ENCODE measurements around the gene PLLP.

PLLP gene, protein sequence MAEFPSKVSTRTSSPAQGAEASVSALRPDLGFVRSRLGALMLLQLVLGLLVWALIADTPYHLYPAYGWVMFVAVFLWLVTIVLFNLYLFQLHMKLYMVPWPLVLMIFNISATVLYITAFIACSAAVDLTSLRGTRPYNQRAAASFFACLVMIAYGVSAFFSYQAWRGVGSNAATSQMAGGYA

DNA sequence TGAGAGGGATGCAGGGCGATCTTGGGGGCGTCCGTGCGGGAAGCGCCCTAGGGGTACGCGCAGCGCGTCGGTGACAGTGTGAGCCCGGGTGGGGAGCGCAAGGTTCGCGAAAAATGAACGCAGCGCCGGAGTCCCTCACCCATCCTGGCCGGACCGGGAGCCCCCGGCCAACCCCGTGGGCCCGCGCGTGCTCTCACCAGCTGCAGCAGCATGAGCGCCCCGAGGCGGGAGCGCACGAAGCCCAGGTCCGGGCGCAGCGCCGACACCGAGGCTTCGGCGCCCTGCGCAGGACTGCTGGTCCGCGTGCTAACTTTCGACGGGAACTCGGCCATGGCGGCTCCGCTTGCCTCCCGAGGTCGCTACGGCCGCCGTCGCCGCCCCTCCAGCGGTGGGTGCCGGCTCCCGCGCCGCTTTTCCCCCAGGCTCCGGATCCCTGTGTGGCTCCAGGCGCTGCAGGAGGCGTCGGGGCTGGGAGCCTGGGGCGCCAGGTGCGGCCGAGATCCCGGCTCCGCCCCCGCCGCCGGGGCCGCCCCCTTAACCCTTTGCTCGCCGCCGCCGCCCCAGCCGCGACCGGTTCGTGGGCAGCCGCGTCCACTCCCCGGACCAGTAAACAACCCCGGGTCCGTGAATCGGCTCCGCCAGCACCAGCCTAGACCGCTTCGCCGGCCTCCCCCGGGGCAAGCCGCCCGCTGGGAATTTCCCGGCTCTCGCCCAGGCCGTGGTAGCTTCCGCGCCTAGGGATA, at the start of gene PLLP:
PLLP (minus strand) TSS at position 464 of the 743 bp plus-strand sequence; CDS start at position 332, 132 bp downstream.
- peak; percentile 69 for DNase-seq (ENCODE audit: low spot score)

DNA sequence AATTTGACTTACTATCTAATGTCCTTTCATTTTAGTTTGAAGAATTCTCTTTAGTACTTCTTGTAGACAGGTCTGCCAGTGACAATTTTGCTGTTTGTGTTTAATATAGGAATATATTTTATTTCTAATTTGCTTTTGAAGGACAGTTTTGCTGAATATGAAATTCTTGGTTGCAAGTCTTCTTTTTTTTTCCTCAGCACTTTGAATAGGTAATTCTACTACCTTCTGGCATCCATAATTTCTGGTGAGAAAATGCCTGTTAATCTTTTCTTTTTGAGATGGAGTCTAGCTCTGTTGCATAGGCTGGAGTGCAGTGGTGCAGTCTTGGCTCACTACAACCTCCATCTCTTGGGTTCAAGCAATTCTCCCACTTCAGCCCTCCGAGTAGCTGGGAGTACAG, 48.9 kb upstream of the PLLP start:
- no peak for DNase-seq (ENCODE audit: low spot score)

DNA sequence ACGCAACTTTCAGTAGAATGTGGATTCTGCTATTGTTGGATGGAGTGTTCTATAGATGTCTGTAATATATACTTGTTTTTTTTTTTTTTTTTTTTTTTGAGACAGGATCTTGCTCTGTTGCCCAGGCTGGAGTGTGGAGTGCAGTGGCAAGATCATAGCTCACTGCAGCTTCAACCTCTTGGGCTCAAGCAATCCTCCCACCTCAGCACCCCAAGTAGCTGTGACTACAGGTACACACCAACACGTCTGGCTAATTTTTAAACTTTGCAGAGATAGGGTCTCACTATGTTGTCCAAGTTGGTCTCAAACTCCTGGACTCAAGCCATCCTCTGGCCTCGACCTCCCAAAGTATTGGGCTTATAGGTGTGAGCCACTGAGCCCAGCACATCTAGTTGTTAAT, 46.9 kb upstream of the PLLP start:
- DNase-seq (ENCODE audit: low spot score) = no peak

DNA sequence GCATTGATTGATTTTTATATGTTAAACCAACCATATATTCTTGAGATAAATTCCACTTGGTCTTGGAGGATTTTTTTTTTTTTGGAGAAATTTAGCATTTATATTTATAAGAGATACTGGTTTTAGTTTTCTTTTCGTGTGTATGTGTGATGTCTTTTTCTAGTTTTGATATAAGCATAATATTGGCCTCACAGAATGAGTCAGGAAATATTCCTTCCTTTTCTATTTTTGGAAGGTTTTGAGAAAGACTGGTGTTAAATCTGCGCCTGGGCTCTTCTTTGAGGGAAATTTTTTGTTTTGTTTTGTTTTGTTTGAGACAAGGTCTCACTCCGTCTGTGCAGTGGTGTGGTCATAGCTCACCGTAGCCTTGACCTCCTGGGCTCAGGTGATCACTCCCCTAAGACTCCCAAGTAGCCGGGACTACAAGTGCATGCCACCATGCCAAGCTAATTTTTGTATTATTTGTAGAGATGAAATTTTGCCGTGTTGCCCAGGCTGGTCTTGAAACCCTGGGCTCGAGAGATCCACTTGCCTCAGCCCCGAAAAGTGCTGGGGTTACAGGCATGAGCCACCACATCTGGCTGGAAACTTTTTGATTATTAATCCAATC, 45.4 kb upstream of the PLLP start:
- no peak for DNase-seq (ENCODE audit: low spot score)

DNA sequence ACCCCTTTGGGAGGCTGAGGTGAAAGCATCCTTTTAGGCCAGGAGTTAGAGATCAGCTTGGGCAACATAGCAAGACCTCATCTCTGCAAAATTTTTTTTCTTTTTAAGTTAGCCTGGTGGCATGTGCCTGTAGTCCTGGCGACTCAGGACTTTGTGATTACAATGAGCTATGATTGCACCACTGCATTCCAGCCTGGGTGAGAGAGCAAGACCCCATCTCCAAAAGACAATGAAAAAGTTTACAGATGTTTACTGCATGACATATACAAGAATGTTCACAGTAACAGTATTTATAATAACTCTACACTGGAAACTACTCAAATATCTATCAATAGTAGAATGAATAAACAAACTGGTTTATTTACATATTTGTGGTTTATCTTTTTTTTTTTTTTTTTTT, 41.0 kb upstream of the PLLP start:
- no peak for DNase-seq (ENCODE audit: low spot score)

DNA sequence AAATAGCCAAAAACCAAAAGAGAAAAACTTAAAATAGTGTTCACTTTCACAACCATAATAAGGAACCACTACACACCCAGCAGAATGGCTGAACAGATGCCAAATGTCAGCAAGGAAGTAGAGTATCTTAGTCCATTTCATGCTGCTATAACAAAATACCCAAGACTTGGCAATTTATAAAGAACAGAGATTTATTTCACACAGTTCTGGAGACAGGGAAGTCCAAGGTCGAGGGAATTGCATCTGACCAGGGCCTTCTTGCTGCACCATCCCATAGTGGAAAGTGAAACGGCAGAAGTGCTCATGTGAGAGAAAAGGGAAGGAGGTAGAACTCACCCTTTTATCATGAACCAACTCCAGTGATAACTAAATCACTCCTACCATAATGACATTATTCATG, 40.3 kb upstream of the PLLP start:
- DNase-seq (ENCODE audit: low spot score) = no peak

DNA sequence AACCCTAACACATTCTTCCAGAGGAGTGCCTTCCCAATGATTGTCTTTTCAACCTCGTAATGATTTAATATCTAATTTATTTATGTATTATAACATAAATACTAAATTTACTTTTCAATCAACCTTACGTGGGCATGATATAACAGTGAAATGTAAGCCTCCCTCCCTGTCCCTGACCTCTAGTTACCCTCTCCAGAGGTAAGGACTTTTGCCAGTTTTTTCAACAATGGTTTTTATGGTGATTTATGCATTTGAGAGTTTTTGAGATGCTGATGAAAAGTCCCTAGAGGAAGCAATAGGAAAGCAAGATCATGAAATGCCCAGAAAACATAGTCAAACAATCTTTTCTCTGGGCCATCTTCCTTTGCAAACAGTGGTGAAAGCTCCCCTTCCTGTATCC, 35.2 kb upstream of the PLLP start:
- DNase-seq (ENCODE audit: low spot score) = no peak

DNA sequence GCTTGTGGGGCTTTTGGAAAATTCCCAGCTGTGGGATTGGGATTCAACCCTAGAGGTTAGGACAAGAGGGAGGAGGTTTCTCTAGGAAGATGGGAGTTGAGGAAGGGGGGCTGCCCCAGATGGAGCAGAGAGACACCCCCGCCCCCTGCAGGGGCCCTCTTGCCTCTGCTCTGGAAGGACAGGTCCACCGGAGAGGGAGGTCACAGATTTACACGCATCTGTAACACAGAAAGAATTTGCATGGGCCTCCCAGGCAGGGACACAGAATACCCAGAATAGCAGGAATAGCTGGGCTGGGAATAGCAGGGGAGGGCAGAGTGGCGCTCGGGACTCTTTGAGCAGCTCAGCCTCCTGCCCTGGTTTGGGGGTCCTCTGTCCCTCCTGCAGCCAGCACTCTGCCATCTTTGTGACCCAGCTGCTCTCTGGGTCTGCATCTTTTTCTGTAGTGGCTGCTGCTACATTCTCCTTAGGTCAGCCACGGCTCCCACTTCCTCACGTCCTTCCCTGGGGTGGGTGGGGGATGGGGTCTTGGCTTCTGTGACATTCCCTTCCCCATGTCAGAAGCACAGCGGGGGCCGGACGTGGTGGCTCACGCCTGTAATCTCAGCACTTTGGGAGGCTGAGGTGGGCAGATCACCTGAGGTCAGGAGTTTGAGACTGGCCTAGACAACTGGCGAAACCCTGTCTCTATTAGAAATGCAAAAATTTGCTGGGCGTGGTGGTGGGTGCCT, 33.9 kb upstream of the PLLP start:
- DNase-seq (ENCODE audit: low spot score) = no peak

DNA sequence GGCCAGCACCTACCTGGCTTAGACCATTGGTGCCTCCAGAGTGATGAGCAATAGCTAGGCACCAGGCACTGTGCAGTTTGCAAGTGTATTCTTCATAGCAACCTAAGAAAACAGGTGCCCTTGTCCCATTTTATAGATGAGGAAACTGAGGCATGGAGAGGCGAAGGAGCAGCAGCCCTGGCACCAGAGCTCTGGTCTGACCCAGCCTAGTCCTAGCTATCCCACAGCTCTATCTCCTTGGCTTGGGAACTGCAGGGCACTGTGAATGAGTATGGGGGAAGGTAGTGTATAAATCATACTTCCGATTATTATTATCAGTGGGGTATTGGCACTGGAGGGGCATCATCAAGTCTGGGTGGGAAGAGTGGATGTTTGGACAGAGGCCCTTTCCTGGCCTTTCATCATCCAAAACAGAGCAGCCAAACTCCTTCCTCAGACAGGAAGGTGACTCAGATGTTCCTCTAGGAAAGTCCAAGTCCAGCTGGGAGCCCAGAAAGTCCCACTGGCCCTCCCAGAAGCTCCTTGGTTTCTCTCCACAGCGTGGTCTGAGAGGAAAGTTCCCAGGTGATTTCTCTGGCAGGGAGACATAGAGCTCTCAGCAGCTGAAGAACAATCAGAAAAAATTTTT, 32.0 kb upstream of the PLLP start:
- DNase-seq (ENCODE audit: low spot score) = no peak

DNA sequence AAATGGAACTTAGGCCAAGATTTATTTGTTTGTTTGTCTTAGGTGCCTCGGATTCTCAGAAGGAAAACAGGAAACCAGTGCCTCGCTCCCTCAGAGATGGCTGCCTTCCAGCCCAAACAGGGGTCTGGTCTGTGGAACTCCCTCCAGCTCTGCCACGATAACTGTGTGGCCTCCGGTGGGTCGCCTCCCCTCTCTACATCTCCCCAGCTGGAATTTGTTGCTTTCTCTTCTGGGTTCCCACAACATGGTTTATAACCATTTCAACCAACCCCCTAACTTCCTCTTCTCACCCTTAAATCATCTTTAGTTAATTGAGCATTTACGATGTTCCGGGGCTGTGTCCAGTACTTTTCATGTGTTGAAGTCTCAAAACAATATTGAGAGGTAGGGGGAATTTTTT, 30.9 kb upstream of the PLLP start:
- DNase-seq (ENCODE audit: low spot score) = no peak

DNA sequence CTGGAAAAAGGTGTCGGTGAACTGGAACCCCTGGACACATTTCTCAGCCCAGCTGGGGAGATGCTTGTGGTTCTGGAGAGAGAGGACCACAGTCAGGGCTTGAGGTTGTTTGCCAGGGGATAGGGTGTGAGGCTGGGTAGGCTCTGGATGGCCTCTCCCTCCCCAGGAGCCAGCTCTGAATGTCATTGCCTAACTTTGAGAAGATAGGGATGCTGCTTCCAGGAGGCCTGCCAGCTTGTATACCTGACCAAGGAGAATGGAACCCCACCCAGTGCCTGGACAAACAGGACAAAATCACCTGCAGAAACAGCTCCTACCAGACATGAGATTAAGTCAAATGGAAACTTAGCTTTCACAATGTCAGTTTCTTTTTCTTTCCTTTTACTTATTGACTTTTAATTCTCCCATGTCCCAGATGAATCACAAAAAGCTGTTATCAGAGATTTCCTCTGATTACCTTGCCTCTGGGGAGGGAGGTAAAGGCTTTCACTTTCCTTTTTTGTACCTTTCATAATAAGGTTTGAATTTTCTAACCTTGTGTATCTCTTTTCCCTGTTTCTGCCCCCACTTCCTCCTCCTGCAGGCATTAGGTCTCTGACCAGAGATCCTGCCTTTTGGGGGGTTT, 29.8 kb upstream of the PLLP start:
- DNase-seq (ENCODE audit: low spot score) = no peak

DNA sequence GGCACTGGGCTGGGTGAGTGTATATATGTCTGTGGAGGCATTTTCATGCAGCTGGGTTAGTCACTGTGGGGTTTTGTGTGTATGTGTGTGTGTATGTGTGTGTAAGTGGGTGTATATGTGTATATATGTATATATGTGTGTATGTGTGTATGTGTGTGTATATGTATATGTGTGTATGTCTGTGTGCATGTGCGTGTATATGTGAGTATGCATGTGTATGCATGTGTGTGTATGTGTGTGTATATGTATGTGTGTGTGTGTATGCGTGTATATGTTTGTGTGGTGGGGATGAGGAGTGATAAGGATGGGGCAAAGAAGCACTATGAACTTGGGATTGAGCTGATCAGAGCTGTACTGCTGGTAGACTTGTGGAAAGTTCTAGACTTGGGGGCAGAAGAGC, 29.0 kb upstream of the PLLP start:
- no peak for DNase-seq (ENCODE audit: low spot score)

DNA sequence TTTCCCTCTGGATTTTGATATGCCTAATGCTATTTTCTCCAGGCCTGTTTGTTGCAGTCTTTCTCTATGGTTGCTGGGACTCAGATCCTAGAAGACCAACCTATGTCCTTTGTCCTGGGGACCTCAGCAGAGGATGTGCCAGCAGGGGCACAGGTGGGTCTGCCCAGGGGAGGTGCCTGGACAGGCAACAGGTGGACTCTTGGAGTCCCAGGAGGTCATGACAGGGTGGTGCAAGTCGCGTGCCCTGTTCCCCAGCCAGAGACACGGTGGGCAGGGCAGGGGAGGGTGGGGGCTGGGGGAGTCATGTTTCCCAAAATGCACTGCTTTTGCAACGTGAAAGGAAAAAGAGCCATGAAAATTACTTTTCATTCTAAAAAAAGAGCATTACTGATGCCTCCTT, 26.3 kb upstream of the PLLP start:
- DNase-seq (ENCODE audit: low spot score) = no peak

DNA sequence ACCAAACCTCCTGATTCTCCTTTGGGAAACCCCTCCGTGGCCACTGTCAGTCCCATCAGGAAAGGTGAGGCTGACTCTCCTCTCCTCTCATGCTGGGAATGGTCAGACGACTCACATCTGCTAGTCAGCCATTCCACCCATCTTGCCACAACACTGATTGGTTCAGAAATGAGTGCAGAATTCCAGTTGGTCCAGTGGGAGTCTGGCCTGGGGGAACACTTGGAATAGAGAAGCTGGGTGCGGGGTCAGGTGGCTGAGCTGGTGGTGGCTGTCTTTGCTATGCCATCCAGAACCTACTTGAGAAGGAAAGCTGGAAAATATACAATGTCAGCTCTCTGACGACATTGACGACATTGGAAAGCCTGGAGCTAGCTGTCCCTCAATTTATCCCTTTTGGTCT, 23.6 kb upstream of the PLLP start:
- DNase-seq (ENCODE audit: low spot score) = no peak

DNA sequence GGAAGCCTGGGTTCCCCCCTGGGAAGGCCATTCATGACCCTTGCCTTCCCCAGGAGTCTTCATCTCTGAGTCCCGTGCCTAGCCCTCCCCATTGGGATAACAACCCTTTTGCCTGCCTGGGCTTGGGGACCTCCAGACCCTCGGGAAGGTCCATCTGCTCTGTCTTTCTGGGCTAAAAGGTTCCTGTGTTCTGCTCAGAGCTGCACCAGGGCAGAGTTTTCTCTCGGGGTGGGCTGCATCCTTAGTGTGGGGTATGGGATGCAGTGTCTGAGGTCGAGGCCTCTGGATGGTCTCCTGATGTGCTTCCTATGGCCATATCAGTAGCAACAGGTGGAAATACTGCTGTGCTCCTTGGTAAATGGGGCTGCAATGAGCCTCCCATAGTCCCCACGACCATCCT, 22.9 kb upstream of the PLLP start:
- DNase-seq (ENCODE audit: low spot score) = no peak

DNA sequence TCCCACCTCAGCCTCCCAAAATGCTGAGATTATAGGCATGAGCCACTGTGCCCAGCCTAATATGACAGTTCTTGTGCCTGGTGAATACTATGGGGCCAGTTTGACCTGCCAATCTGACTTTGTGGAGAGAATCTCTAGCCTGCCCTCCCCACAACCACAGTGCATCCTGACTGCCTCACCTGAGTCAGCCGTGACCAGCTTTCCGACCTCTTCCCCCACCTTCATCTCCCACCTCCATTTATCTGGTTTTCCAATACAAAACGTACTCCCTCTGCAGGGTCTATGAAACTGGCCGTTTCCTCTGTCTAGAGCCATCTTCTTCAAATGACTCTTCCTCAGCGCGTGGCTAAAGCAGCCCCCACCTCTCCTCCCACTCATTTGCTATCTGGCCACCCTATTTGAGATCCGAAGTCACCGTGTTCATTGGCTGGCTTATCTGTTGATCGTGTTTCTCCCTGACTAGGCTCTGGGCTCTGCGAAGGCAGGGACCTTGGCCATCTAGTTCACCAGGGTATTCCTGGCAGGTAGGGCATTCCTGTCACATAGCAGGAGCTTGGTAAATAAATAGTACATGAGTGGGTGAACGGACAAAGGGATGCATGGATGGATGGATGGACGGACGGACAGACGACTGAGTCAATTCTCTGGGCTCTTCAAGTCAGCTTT, 22.3 kb upstream of the PLLP start:
- DNase-seq (ENCODE audit: low spot score) = no peak

DNA sequence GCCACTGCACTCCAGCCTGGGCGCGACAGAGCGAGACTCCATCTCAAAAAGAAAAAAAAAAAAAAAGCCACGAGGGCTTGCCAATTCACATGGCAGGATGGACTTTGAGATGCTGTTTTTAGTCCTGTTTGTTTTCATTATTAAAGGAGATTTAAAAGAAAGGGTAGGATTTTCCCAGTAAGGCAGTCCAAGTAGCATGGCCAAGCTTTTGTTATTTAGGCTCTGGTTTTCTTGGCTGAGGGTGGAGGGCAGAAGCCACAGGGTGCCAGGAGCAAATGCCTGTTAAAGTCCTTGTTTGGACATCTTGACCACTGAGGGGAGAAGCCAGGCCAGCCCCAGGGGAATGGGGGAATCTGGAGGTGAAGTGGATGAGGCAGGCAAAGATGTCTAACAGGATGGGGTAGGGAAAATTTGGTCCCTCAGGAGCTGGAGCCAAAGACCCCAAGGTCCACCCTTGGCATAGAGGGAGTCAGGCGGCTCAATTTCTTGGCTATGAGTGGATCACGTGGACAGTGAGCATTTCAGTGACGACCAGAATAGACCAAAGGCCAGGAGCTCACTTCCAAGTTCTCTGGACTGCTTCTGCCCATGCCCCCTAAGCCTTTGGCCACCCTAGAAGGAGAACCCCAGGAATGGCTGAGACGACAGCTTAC, 20.8 kb upstream of the PLLP start:
- no peak for DNase-seq (ENCODE audit: low spot score)

DNA sequence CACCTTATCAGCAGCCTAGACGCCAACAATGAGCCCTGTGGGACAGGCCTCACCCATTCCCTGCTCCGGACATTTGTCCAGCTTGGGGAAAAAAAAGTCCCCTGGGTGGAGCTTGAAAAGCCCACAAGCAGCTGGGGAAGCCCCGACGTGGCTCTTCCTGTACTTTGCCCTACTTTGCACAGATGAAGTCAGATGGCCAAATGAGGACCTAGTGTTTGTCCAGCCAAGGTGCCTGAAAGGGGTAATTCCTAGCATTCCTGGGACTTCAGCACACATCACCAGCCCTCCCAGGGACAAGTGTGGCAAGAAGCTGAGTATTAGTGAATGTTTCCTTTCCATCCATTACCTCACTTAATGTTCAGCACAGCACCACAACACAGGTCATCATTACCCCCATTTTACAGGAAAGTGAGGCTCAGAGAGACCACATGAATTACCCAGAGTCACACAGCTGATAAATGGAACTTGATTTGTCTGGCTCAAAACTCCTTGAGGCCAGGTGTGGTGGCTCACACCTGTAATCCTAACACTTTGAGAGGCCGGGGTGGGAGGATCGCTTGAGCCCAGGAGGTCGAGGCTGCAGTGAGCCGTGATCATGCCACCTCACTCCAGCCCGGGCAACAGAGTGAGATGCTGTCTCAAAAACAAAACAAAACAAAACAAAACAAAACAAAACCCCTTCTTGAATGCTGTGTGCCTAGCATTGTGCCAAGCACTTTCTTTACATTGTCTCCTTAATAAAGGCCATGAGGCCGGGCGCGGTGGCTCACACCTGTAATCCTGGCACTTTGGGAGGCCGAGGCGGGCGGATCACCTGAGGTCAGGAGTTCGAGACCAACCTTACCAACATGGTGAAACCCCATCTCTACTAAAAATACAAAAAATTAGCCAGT, 19.9 kb upstream of the PLLP start:
- no peak for DNase-seq (ENCODE audit: low spot score)

DNA sequence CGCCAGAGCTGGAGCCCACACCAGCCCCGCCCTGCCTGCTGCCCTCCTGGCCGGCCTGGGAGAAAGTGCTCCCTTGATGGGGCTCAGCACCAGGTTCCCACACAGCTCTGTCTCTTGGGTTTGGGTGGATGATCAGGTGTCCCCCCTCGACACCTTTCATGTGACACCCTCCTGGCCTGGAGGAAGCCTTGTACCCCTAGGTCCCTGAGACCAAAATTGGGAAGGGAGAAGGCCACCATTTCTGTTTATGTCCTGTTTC, 19.4 kb upstream of the PLLP start:
- no peak for DNase-seq (ENCODE audit: low spot score)

All from germinal center (tissue), 1 donor.